ENCODE measurements around the gene TAS2R39. TPM values are rescaled to one million over a fixed set of nuclear protein-coding genes. Genes with fewer than 3 reads are reported as not detected.
"Not testable (repeated sequence)": the region's sequence is repeated elsewhere in the genome, so short reads cannot be mapped to it uniquely, and the experiment has no call there.

TAS2R39 gene
- polyA plus RNA-seq: not detected
- long read RNA-seq, donor 1: 0 reads
- long read RNA-seq, donor 2: 0 reads
- long read RNA-seq, donor 3: 0 reads
- long read RNA-seq, donor 4: 0 reads
- long read RNA-seq, donor 5: 0 reads
- long read RNA-seq, donor 6: 0 reads
- long read RNA-seq, donor 7: 0 reads
- long read RNA-seq, donor 8: 0 reads
- long read RNA-seq, donor 9: 0 reads
- long read RNA-seq, donor 10: 0 reads
- long read RNA-seq, donor 11: 0 reads

- Histone ChIP-seq H3K4me1 (ENCODE audit: control insufficient read depth, insufficient read depth, low read length) (no peaks in the 10 kb centered on the region), H3K9me3 (ENCODE audit: control insufficient read depth, low read depth, low read length) (no peaks in the 10 kb centered on the region), H3K27me3 (ENCODE audit: control insufficient read depth, insufficient read depth, low read length) (no peaks in the 10 kb centered on the region), H3K27ac (ENCODE audit: low read length) (no peak within 1 kb of the TSS), H3K4me3 (ENCODE audit: low read length) (no peak within 1 kb of the TSS), H3K36me3 (ENCODE audit: control insufficient read depth, insufficient read depth, low read length) (no peaks in the 10 kb centered on the region)
- WGBS (ENCODE audit: insufficient coverage, low lambda C conversion rate): 100% methylated on average over 1 of the region's 3 CpGs
- no peak for DNase-seq
Measured at GRCh38 chr7:143183024-143183423, at the start of gene TAS2R39. TAS2R39 (plus strand) TSS chr7:143183419; CDS start chr7:143183419, 0 bp downstream.

- H3K27ac ChIP-seq (ENCODE audit: low read length): no peak overlapping the region
- no peaks in the 10 kb centered on the region for H3K36me3 ChIP-seq (ENCODE audit: control insufficient read depth, insufficient read depth, low read length)
- no peaks in the 10 kb centered on the region for H3K9me3 ChIP-seq (ENCODE audit: control insufficient read depth, low read depth, low read length)
- H3K4me3 ChIP-seq (ENCODE audit: low read length): no peak overlapping the region
- no peaks in the 10 kb centered on the region for H3K27me3 ChIP-seq (ENCODE audit: control insufficient read depth, insufficient read depth, low read length)
- H3K4me1 ChIP-seq (ENCODE audit: control insufficient read depth, insufficient read depth, low read length): no peaks in the 10 kb centered on the region
- DNase-seq: no peak
Measured at GRCh38 chr7:143147070-143147469, 36.1 kb upstream of the TAS2R39 start.

- Histone ChIP-seq H3K27me3 (ENCODE audit: control insufficient read depth, insufficient read depth, low read length) (no peaks in the 10 kb centered on the region), H3K9me3 (ENCODE audit: control insufficient read depth, low read depth, low read length) (no peaks in the 10 kb centered on the region), H3K27ac (ENCODE audit: low read length) (no peak overlapping the region), H3K4me1 (ENCODE audit: control insufficient read depth, insufficient read depth, low read length) (no peaks in the 10 kb centered on the region), H3K4me3 (ENCODE audit: low read length) (no peak overlapping the region), H3K36me3 (ENCODE audit: control insufficient read depth, insufficient read depth, low read length) (no peaks in the 10 kb centered on the region)
- DNase-seq: no peak
- 88% methylated on average over 3 of the region's 4 CpGs for WGBS (ENCODE audit: insufficient coverage, low lambda C conversion rate)
Measured at GRCh38 chr7:143148050-143148449, 35.2 kb upstream of the TAS2R39 start.

GRCh38 chr7:143148651-143149050 lies 34.6 kb upstream of the TAS2R39 start:
- no peaks in the 10 kb centered on the region for H3K4me1 ChIP-seq (ENCODE audit: control insufficient read depth, insufficient read depth, low read length)
- H3K27me3 ChIP-seq (ENCODE audit: control insufficient read depth, insufficient read depth, low read length): no peaks in the 10 kb centered on the region
- H3K9me3 ChIP-seq (ENCODE audit: control insufficient read depth, low read depth, low read length): no peaks in the 10 kb centered on the region
- no peaks in the 10 kb centered on the region for H3K36me3 ChIP-seq (ENCODE audit: control insufficient read depth, insufficient read depth, low read length)
- DNase-seq: no peak
- no peak overlapping the region for H3K4me3 ChIP-seq (ENCODE audit: low read length)
- H3K27ac ChIP-seq (ENCODE audit: low read length): no peak overlapping the region

- DNase-seq; H3K36me3 ChIP-seq (ENCODE audit: control insufficient read depth, insufficient read depth, low read length); H3K27ac ChIP-seq (ENCODE audit: low read length); H3K4me1 ChIP-seq (ENCODE audit: control insufficient read depth, insufficient read depth, low read length); H3K27me3 ChIP-seq (ENCODE audit: control insufficient read depth, insufficient read depth, low read length); H3K4me3 ChIP-seq (ENCODE audit: low read length); H3K9me3 ChIP-seq (ENCODE audit: control insufficient read depth, low read depth, low read length): not testable (repeated sequence)
- 100% methylated on average over 1 of the region's 6 CpGs for WGBS (ENCODE audit: insufficient coverage, low lambda C conversion rate)
Measured at GRCh38 chr7:143150696-143151095, 32.5 kb upstream of the TAS2R39 start.

- no CpG with 5 or more reads among the region's 3 CpGs for WGBS (ENCODE audit: insufficient coverage, low lambda C conversion rate)
- not testable (repeated sequence) for H3K4me3 ChIP-seq (ENCODE audit: low read length); DNase-seq
Measured at GRCh38 chr7:143158617-143159016, 24.6 kb upstream of the TAS2R39 start.

GRCh38 chr7:143171697-143172096 lies 11.5 kb upstream of the TAS2R39 start:
- peak in 1 of 2 donors; percentile 7 for DNase-seq
- Histone ChIP-seq H3K27me3 (ENCODE audit: control insufficient read depth, insufficient read depth, low read length) (no peaks in the 10 kb centered on the region), H3K36me3 (ENCODE audit: control insufficient read depth, insufficient read depth, low read length) (no peaks in the 10 kb centered on the region), H3K4me3 (ENCODE audit: low read length) (no peak overlapping the region), H3K27ac (ENCODE audit: low read length) (no peak overlapping the region), H3K9me3 (ENCODE audit: control insufficient read depth, low read depth, low read length) (no peaks in the 10 kb centered on the region), H3K4me1 (ENCODE audit: control insufficient read depth, insufficient read depth, low read length) (no peaks in the 10 kb centered on the region)

More at GRCh38 chr7:143158617-143159016, 24.6 kb upstream of the TAS2R39 start:
- H3K9me3 ChIP-seq (ENCODE audit: control insufficient read depth, low read depth, low read length); H3K27ac ChIP-seq (ENCODE audit: low read length); H3K4me1 ChIP-seq (ENCODE audit: control insufficient read depth, insufficient read depth, low read length); H3K27me3 ChIP-seq (ENCODE audit: control insufficient read depth, insufficient read depth, low read length); H3K36me3 ChIP-seq (ENCODE audit: control insufficient read depth, insufficient read depth, low read length): not testable (repeated sequence)

GRCh38 chr7:143172354-143172753 lies 10.9 kb upstream of the TAS2R39 start:
- no peaks in the 10 kb centered on the region for H3K9me3 ChIP-seq (ENCODE audit: control insufficient read depth, low read depth, low read length)
- DNase-seq: peak in 1 of 2 donors; percentile 39
- WGBS (ENCODE audit: insufficient coverage, low lambda C conversion rate): no CpG with 5 or more reads among the region's 4 CpGs
- H3K36me3 ChIP-seq (ENCODE audit: control insufficient read depth, insufficient read depth, low read length): no peaks in the 10 kb centered on the region
- H3K27ac ChIP-seq (ENCODE audit: low read length): no peak overlapping the region
- no peaks in the 10 kb centered on the region for H3K4me1 ChIP-seq (ENCODE audit: control insufficient read depth, insufficient read depth, low read length)
- no peak overlapping the region for H3K4me3 ChIP-seq (ENCODE audit: low read length)
- no peaks in the 10 kb centered on the region for H3K27me3 ChIP-seq (ENCODE audit: control insufficient read depth, insufficient read depth, low read length)

GRCh38 chr7:143176128-143176527 lies 7.1 kb upstream of the TAS2R39 start:
- no peaks in the 10 kb centered on the region for H3K9me3 ChIP-seq (ENCODE audit: control insufficient read depth, low read depth, low read length)
- H3K4me3 ChIP-seq (ENCODE audit: low read length): no peak overlapping the region
- H3K27ac ChIP-seq (ENCODE audit: low read length): no peak overlapping the region
- H3K27me3 ChIP-seq (ENCODE audit: control insufficient read depth, insufficient read depth, low read length): no peaks in the 10 kb centered on the region
- no peaks in the 10 kb centered on the region for H3K4me1 ChIP-seq (ENCODE audit: control insufficient read depth, insufficient read depth, low read length)
- H3K36me3 ChIP-seq (ENCODE audit: control insufficient read depth, insufficient read depth, low read length): no peaks in the 10 kb centered on the region
- DNase-seq: no peak
- 100% methylated on average over 3 of the region's 5 CpGs for WGBS (ENCODE audit: insufficient coverage, low lambda C conversion rate)

GRCh38 chr7:143177374-143178119 lies 5.7 kb upstream of the TAS2R39 start:
- H3K36me3 ChIP-seq (ENCODE audit: control insufficient read depth, insufficient read depth, low read length): no peaks in the 10 kb centered on the region
- H3K4me3 ChIP-seq (ENCODE audit: low read length): no peak overlapping the region
- H3K4me1 ChIP-seq (ENCODE audit: control insufficient read depth, insufficient read depth, low read length): no peaks in the 10 kb centered on the region
- WGBS (ENCODE audit: insufficient coverage, low lambda C conversion rate): 100% methylated on average over 1 of the region's 2 CpGs
- no peak for DNase-seq
- H3K27ac ChIP-seq (ENCODE audit: low read length): no peak overlapping the region
- no peaks in the 10 kb centered on the region for H3K9me3 ChIP-seq (ENCODE audit: control insufficient read depth, low read depth, low read length)
- no peaks in the 10 kb centered on the region for H3K27me3 ChIP-seq (ENCODE audit: control insufficient read depth, insufficient read depth, low read length)

GRCh38 chr7:143180771-143181170 lies 2.4 kb upstream of the TAS2R39 start:
- DNase-seq; H3K4me3 ChIP-seq (ENCODE audit: low read length); H3K36me3 ChIP-seq (ENCODE audit: control insufficient read depth, insufficient read depth, low read length); H3K4me1 ChIP-seq (ENCODE audit: control insufficient read depth, insufficient read depth, low read length); H3K9me3 ChIP-seq (ENCODE audit: control insufficient read depth, low read depth, low read length); H3K27me3 ChIP-seq (ENCODE audit: control insufficient read depth, insufficient read depth, low read length); H3K27ac ChIP-seq (ENCODE audit: low read length): not testable (repeated sequence)
- no CpG with 5 or more reads among the region's 4 CpGs for WGBS (ENCODE audit: insufficient coverage, low lambda C conversion rate)
